ENCODE results near the gene ADRA2C.

The ADRA2C gene

GRCh38 chr4:3735196-3735595, 31.0 kb upstream of the ADRA2C start:
- no peak for DNase-seq

DNA sequence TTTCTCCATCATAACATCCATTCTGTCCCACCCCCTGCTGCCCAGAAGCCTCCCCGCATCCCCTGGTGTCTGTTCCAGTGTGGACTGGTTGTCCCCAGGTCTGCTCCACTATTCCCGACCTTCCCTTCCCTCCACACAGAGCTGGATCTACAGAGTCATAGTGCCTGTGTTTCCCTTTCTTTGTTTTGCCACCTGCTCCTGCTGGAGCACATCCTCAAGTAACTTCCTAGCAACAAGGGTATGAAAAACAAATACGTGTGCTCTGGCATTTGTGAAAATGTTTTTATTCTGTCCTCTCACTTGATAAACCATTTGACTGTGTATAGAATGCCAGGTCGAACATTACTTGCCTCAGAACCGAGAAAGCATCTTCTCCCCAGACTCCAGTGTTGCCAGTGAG, 29.9 kb upstream of the ADRA2C start:
- no peak for DNase-seq

- DNase-seq: no peak
These were observed 29.4 kb upstream of the ADRA2C start for GRCh38 chr4:3736806-3737205.

DNA sequence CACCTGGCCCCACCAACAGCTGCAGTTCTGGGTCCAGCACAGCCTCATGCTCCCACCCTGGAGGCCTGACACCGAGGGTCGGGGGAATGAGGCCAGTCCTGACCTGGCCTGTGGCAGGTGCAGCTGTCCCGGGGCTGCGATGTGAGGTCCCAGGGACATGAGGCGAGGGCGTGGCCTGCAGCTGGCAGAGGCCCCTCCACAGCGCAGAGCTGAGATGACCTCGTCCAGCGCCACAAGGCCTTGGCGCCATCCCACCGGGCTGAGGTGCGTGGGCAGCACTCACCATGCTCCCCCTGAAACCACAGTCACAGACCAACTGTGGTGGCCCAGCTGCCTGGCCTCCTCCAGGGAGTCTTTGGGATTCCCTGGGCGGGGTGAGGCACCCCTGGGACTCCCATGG, 26.6 kb upstream of the ADRA2C start:
- DNase-seq: no peak

DNA sequence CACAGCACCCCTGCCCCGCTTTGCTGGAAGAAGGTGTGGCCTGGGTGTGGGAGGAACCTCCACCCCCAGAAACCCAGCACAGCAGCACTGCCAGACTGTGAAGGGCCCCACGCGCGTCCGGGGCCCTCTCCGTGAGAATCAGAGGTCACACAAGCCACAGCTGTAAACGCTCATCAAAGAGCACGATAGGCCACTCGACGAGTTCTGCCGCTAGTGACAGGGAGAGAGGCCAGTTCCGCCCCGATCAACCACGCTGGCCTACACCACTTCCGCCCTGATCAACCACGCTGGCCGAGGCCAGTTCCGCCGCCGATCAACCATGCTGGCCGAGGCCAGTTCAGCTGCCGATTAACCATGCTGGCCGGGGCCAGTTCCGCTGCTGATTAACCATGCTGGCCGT, 25.9 kb upstream of the ADRA2C start:
- no peak for DNase-seq

GRCh38 chr4:3741217-3742011, 24.8 kb upstream of the ADRA2C start:
- DNase-seq: no peak

DNA sequence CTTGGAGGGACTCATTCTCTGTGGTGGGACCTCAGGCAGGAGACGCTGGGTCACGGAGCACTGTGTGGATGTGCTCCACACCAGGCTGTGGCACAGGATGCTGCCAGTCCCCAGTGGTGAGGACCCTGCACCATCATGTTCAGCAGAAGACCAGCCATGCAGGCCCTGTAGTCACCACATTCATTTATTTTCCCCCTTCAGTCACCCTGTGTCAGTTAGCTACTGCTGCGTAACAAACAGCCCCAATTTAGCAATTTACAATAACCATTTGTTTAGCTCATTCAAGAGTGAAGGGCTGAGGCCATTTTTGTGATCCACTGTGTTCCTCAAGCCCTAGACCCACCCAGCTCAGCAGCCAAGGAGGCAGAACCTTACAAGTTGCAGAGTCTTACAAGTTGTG, 23.6 kb upstream of the ADRA2C start:
- no peak for DNase-seq

- no peak for DNase-seq
These were observed 22.0 kb upstream of the ADRA2C start for GRCh38 chr4:3744232-3744631.

GRCh38 chr4:3744901-3745300, 21.3 kb upstream of the ADRA2C start:
- no peak for DNase-seq

GRCh38 chr4:3745886-3746656, 20.1 kb upstream of the ADRA2C start:
- no peak for DNase-seq

- DNase-seq: no peak
These were observed 19.2 kb upstream of the ADRA2C start for GRCh38 chr4:3746701-3747580.

- no peak for DNase-seq
These were observed 18.6 kb upstream of the ADRA2C start for GRCh38 chr4:3747581-3747904.

DNA sequence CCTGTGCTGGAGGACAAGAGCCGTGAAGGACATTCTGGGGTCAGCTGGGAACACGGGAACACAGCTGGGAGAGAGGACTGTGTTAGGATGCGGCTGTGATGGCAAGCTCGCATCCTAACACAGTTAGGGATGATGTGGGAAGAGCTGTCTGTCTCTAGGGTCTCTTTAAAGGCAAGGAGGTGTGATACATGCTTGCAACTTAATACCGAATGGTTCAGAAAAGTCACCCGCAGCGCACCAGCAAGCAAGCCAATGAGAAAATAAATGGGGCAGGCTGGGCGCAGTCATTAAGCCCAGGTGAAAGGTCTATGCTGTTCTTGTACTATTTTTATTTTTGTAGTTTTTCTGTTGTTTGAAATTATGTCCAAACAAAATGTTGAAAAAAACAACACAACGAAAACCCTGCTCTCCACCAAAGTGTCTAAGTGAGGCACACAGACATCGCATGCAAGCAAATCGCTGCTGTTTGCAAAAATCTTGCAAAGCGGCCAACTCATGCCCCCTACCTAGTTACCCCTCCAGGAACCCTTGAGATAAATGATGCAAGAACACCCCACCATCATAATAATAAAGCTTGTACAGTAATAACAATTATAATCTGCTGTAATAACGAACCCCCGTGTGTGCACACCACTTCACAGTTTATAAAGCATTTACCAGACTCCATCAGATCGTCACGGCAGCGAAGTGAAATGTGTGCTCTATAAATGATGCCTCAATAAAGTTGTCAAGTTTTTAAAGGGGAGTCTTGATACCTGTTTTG, 17.9 kb upstream of the ADRA2C start:
- no peak for DNase-seq

DNA sequence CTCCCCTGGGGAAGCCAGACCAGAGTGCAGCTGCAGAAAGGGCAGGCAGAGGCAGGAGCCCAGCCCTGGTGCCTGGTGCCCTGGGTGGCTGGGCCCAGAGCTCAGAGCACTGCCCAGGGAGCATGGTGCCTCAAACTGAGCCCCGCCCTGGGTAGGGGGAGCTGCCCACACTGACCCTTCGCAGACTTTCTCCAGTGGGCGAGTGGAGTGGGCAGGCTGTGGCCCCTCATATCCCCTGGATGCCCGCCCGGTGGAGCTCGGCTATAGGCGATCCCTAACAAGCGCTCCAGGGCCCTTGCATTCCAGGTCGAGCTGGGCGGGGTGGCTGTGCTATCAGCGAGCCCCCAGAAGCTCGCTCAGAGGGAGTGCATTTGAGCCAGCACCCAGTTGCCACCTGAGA, 17.1 kb upstream of the ADRA2C start:
- DNase-seq: no peak

DNA sequence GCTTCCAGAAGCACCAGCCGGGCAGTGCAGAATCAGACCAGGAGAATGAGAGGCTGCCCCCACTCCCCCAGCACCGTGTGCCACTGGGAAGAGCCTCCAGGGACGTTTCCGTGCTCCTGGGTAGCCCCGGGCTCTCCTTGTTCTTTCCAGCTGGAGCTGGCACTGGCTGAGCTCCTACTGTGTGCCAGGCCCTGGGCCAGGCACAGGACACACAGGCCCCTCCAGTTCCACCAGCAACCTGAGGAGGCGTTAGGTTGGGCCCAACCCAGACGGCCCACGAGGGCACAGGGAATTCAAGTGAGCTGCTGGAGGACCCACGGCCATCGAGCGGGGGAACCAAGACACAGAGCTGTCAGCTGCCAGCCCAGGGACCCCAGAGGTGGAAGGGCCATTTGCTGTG, 15.9 kb upstream of the ADRA2C start:
- no peak for DNase-seq

DNA sequence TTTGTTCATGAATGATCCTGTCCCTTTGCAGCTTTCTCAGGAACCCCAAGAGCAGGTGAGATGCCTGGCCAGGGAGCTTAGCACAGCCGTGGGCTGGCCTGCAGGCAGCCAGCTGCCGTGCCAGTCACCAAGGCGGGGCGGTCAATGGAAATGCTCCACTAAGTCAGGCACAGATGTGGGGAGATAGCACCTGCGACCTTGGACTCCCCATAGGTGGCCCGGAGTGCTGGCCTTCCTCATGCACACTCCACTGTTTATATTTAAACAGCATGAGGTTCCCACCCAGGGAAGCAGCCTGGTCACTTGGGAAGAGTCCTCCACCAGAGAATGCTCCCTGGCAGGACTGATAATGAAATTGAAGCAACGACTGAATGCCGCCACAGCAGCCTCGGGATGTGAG, 14.2 kb upstream of the ADRA2C start:
- no peak for DNase-seq

DNA sequence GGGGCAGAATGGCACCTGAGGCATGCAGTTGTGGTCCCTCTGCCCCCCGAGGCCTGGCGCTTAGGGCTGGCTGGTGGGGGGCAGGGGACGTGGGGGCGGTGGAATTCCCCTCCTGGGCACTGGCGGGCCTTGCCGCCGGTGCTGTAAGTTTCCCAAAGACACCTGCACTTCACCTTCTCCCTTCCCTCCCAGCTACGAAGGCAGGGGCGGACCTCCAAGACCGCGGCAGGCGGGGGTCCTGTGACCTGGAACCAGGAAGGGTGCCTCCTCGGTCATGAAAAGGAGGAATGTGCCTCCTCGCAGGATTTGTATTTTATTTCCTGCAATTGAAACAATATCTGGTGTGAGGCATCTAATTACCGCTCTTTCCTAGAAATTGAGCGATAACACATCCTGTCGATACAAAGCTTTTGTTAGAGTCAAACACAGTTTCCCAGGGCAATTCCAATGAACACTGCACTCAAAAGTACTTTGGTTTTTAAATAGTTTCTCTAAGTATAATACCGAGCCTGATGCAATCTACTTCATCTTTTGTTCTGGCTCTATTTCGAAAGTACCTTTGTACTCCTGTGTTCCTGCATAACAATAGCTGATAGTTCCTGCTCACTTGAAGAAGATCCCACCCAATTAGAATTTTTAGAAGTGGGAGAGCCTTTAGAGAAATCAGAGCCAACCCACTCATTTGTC, 12.3 kb upstream of the ADRA2C start:
- DNase-seq: no peak

- DNase-seq: no peak
These were observed 9.7 kb upstream of the ADRA2C start for GRCh38 chr4:3756343-3757059.

GRCh38 chr4:3759236-3759635, 6.9 kb upstream of the ADRA2C start:
- DNase-seq: no peak

GRCh38 chr4:3760346-3760745, 5.8 kb upstream of the ADRA2C start:
- no peak for DNase-seq

DNA sequence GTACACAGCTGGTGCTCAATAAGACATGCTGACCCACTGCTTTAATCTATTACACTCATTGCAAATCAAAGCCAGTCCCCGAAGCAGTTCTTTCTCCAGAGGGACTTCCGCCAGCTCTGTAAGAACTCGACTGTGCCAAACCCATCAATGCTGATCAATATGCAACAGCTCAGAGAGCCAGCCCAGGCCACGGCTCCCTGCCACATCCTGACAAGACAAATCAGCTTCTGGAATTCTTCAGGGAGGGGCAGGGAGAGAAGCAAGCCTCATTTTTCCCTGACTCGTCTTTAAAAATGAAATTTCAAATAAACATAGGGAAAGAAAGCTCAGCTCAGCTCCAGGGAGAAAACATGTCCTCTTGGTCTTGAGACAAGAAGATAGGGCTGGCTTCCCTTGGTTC, 5.3 kb upstream of the ADRA2C start:
- no peak for DNase-seq

DNA sequence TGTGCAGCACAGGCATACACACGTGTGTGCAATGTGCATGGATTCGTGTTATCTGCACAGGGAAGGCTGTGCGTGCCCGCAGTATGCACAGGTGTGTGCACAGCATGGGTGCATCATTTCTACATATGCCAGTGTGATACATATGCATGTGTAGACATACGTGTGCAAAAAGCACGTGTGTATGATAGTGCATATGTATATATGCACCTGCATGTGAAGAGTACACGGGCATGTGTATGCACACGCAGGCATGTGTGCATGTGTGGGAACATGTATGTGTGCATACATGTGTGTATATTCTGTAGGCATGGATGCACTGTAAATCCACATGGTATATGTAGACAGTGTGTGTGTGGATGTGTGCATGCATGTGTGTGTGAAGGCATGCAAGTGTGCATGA, 3.9 kb upstream of the ADRA2C start:
- no peak for DNase-seq
